Hematopoietic multipotent progenitor cell treated with erythropoietin and hydrocortisone succinate and interleukin-3 and kit ligand, for 4 days (in vitro differentiated cells): Measurements from ENCODE around the gene DNAJC5G.
A peak's percentile ranks its signal among the peaks of the same experiment; 100 is the strongest.
"Not testable (repeated sequence)": the region's sequence is repeated elsewhere in the genome, so short reads cannot be mapped to it uniquely, and the experiment has no call there.

Experiments used
- DNase-seq: peaks from one replicate; pipeline ENCODE4 v3.0.0-alpha.2; 2015

The DNAJC5G gene

GRCh38 chr2:27255187-27255586, 20.0 kb upstream of the DNAJC5G start:
- no peak for DNase-seq

GRCh38 chr2:27255660-27256059, 19.6 kb upstream of the DNAJC5G start:
- no peak for DNase-seq

- DNase-seq = no peak
Measured at GRCh38 chr2:27256855-27257454, 18.3 kb upstream of the DNAJC5G start.

- DNase-seq = no peak
Measured at GRCh38 chr2:27258051-27258450, 17.2 kb upstream of the DNAJC5G start.

GRCh38 chr2:27261241-27261925, 13.8 kb upstream of the DNAJC5G start:
- no peak for DNase-seq

- DNase-seq = no peak
Measured at GRCh38 chr2:27261926-27262298, 13.3 kb upstream of the DNAJC5G start.

GRCh38 chr2:27262379-27263286, 12.6 kb upstream of the DNAJC5G start, which contains the start of gene SLC30A3:
Gene SLC30A3, minus strand, starts transcription at chr2:27263047. Its CDS starts 141 bp downstream, at chr2:27262906.
- DNase-seq = peak; percentile 83

- no peak for DNase-seq
Measured at GRCh38 chr2:27263287-27264252, 11.7 kb upstream of the DNAJC5G start.

GRCh38 chr2:27264253-27264752, 10.9 kb upstream of the DNAJC5G start:
- DNase-seq = no peak

- DNase-seq = peak; percentile 82
Measured at GRCh38 chr2:27264753-27265535, 10.3 kb upstream of the DNAJC5G start.

GRCh38 chr2:27265536-27265870, 9.7 kb upstream of the DNAJC5G start:
- DNase-seq = no peak

- DNase-seq = not testable (repeated sequence)
Measured at GRCh38 chr2:27268296-27268695, 6.9 kb upstream of the DNAJC5G start.

GRCh38 chr2:27270131-27270530, 5.1 kb upstream of the DNAJC5G start:
- DNase-seq = no peak

- DNase-seq = no peak
Measured at GRCh38 chr2:27270670-27271069, 4.6 kb upstream of the DNAJC5G start.

- no peak for DNase-seq
Measured at GRCh38 chr2:27271631-27272340, 3.4 kb upstream of the DNAJC5G start.

- DNase-seq = not testable (repeated sequence)
Measured at GRCh38 chr2:27272537-27273522, 2.4 kb upstream of the DNAJC5G start.

GRCh38 chr2:27278010-27278409, 2.8 kb downstream of the DNAJC5G start:
- no peak for DNase-seq

- no peak for DNase-seq
Measured at GRCh38 chr2:27280826-27281225, 5.6 kb downstream of the DNAJC5G start.

GRCh38 chr2:27281442-27281841, 6.2 kb downstream of the DNAJC5G start:
- no peak for DNase-seq
